GM23248 (cell line): ENCODE results near the gene PRLH.

ENCODE experiments used
- EZH2 ChIP-seq: fragments of 200-600 bp; sonication (generic); IDR thresholded peaks from 2 replicates; pipeline ENCODE4 v1.6.1; 2018; ENCODE audit warnings: antibody characterized with exemption, mild to moderate bottlenecking; ENCODE audit not compliant: insufficient read depth, poor library complexity, severe bottlenecking
- EZH2phosphoT487 ChIP-seq: fragments of 200-600 bp; sonication (generic); IDR thresholded peaks from 2 replicates; pipeline ENCODE4 v1.6.1; 2018; ENCODE audit warnings: antibody characterized with exemption, moderate library complexity, mild to moderate bottlenecking, low read depth; ENCODE audit not compliant: insufficient read depth

DNA sequence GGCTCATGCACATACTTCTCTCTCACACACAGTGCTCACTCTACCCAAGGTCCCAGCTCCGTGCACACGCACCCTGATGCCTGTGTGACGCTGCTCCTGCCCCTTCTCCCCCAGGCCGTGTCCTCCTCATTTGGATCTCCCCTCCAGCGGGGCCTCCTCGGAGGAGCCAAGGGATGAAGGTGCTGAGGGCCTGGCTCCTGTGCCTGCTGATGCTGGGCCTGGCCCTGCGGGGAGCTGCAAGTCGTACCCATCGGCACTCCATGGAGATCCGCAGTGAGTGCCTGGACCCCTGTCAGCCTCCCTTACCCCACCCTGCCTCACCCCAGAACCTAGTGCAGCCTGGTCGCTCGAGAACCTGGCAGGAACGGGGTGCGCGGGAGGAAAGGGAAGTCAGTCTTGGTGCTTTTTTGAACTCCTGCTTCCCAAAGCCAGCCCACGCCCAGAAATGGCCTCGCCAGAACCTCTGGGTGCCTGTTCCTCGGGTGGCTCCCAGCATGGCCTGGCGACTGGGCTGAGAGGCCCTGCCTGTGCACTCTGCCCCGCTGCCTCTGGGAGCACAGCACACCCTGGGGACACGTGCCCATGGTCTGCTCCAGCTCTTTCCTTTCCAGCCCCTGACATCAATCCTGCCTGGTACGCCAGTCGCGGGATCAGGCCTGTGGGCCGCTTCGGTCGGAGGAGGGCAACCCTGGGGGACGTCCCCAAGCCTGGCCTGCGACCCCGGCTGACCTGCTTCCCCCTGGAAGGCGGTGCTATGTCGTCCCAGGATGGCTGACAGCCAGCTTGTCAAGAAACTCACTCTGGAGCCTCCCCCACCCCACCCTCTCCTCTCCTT, at the start of gene PRLH:
- TF ChIP-seq EZH2 (no peak), EZH2phosphoT487 (no peak)
